ENCODE results near the gene IZUMO1. TPM values are rescaled to one million over a fixed set of nuclear protein-coding genes. Genes with fewer than 3 reads are reported as not detected.
A peak's percentile ranks its signal among the peaks of the same experiment; 100 is the strongest.

The IZUMO1 gene
- total and polyA plus RNA-seq, 2 of the 13 experiments (the other 11 are each of a cell fraction or from before 2014, with no cell fraction given): 0.07 to 0.22 TPM

GRCh38 chr19:48719263-48720171, 27.2 kb downstream of the IZUMO1 start, which contains the start of gene MAMSTR (continued):
- TF ChIP-seq ATRX (CRISPR knock-in tag; IDR thresholded peaks at IDR 0.05; ENCODE audit: borderline replicate concordance): no peak
- TF ChIP-seq ZNF124 (CRISPR knock-in tag; IDR thresholded peaks at IDR 0.05): no peak
- TF ChIP-seq, protein P1, sequence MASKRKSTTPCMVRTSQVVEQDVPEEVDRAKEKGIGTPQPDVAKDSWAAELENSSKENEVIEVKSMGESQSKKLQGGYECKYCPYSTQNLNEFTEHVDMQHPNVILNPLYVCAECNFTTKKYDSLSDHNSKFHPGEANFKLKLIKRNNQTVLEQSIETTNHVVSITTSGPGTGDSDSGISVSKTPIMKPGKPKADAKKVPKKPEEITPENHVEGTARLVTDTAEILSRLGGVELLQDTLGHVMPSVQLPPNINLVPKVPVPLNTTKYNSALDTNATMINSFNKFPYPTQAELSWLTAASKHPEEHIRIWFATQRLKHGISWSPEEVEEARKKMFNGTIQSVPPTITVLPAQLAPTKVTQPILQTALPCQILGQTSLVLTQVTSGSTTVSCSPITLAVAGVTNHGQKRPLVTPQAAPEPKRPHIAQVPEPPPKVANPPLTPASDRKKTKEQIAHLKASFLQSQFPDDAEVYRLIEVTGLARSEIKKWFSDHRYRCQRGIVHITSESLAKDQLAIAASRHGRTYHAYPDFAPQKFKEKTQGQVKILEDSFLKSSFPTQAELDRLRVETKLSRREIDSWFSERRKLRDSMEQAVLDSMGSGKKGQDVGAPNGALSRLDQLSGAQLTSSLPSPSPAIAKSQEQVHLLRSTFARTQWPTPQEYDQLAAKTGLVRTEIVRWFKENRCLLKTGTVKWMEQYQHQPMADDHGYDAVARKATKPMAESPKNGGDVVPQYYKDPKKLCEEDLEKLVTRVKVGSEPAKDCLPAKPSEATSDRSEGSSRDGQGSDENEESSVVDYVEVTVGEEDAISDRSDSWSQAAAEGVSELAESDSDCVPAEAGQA (IDR thresholded peaks at IDR 0.05; ENCODE audit: low read depth): no peak
- TF ChIP-seq, protein P1 (CRISPR knock-in tag; IDR thresholded peaks at IDR 0.05; ENCODE audit: borderline replicate concordance): no peak
- no peak for TF ChIP-seq SP140L (CRISPR knock-in tag; IDR thresholded peaks at IDR 0.05; ENCODE audit: borderline replicate concordance)
- peak; percentile 13; the same call in 1 of the 2 replicates for TF ChIP-seq FOSL2 (CRISPR knock-in tag; IDR thresholded peaks at IDR 0.05)
- TF ChIP-seq, protein P2, sequence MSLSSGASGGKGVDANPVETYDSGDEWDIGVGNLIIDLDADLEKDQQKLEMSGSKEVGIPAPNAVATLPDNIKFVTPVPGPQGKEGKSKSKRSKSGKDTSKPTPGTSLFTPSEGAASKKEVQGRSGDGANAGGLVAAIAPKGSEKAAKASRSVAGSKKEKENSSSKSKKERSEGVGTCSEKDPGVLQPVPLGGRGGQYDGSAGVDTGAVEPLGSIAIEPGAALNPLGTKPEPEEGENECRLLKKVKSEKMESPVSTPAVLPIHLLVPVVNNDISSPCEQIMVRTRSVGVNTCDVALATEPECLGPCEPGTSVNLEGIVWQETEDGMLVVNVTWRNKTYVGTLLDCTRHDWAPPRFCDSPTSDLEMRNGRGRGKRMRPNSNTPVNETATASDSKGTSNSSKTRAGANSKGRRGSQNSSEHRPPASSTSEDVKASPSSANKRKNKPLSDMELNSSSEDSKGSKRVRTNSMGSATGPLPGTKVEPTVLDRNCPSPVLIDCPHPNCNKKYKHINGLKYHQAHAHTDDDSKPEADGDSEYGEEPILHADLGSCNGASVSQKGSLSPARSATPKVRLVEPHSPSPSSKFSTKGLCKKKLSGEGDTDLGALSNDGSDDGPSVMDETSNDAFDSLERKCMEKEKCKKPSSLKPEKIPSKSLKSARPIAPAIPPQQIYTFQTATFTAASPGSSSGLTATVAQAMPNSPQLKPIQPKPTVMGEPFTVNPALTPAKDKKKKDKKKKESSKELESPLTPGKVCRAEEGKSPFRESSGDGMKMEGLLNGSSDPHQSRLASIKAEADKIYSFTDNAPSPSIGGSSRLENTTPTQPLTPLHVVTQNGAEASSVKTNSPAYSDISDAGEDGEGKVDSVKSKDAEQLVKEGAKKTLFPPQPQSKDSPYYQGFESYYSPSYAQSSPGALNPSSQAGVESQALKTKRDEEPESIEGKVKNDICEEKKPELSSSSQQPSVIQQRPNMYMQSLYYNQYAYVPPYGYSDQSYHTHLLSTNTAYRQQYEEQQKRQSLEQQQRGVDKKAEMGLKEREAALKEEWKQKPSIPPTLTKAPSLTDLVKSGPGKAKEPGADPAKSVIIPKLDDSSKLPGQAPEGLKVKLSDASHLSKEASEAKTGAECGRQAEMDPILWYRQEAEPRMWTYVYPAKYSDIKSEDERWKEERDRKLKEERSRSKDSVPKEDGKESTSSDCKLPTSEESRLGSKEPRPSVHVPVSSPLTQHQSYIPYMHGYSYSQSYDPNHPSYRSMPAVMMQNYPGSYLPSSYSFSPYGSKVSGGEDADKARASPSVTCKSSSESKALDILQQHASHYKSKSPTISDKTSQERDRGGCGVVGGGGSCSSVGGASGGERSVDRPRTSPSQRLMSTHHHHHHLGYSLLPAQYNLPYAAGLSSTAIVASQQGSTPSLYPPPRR (CRISPR knock-in tag; IDR thresholded peaks at IDR 0.05; ENCODE audit: borderline replicate concordance): peak; percentile 25; the same call in 1 of the 2 replicates
- no peak for TF ChIP-seq TMF1 (CRISPR knock-in tag; IDR thresholded peaks at IDR 0.05; ENCODE audit: low read depth)
- TF ChIP-seq ZFYVE20 (CRISPR knock-in tag; IDR thresholded peaks at IDR 0.05; ENCODE audit: borderline replicate concordance, low read depth): no peak
- TF ChIP-seq FLYWCH1 (CRISPR knock-in tag; IDR thresholded peaks at IDR 0.05): 0 out of 2 replicates have a peak, but pooled peaks have one; percentile 41
- TF ChIP-seq RARA (CRISPR knock-in tag; IDR thresholded peaks at IDR 0.05): peak; percentile 42; the same call in 1 of the 2 replicates
- TF ChIP-seq RBFOX2 (IDR thresholded peaks at IDR 0.05; ENCODE audit: low read depth, low read length): peak; percentile 48
- TF ChIP-seq NFE2L2 (IDR thresholded peaks at IDR 0.05; ENCODE audit: low read length): no peak
- 0 out of 2 replicates have a peak, but pooled peaks have one; percentile 2 for TF ChIP-seq ZNF281 (CRISPR knock-in tag; IDR thresholded peaks at IDR 0.05; ENCODE audit: borderline replicate concordance)
- TF ChIP-seq ZBTB3 (CRISPR knock-in tag; IDR thresholded peaks at IDR 0.05; ENCODE audit: borderline replicate concordance, low read depth): no peak

Measured in HepG2 (cell line).